NCI-H2107 (cell line): ENCODE measurements around the gene RPGRIP1L.

ENCODE experiments used
- DNase-seq: peaks from one replicate; lab custom pipeline; 2025; lab: John Stamatoyannopoulos, UW

The RPGRIP1L gene

GRCh38 chr16:53651357-53651756 lies 52.3 kb downstream of the RPGRIP1L start:
- DNase-seq, result no peak

GRCh38 chr16:53646506-53646905 lies 57.2 kb downstream of the RPGRIP1L start:
- DNase-seq, result no peak

- no peak for DNase-seq
Observed at GRCh38 chr16:53643474-53643873, 60.2 kb downstream of the RPGRIP1L start.

- DNase-seq, result no peak
Observed at GRCh38 chr16:53642094-53642493, 61.6 kb downstream of the RPGRIP1L start.

GRCh38 chr16:53636978-53637377 lies 66.7 kb downstream of the RPGRIP1L start:
- DNase-seq, result no peak

- DNase-seq, result no peak
Observed at GRCh38 chr16:53632526-53632925, 71.1 kb downstream of the RPGRIP1L start.

GRCh38 chr16:53631236-53632025 lies 72.2 kb downstream of the RPGRIP1L start:
- DNase-seq, result no peak

- DNase-seq, result no peak
Observed at GRCh38 chr16:53629607-53630312, 73.9 kb downstream of the RPGRIP1L start.

GRCh38 chr16:53629151-53629550 lies 74.5 kb downstream of the RPGRIP1L start:
- no peak for DNase-seq

GRCh38 chr16:53626811-53627210 lies 76.8 kb downstream of the RPGRIP1L start:
- DNase-seq, result no peak

- DNase-seq, result no peak
Observed at GRCh38 chr16:53626161-53626560, 77.5 kb downstream of the RPGRIP1L start.

- DNase-seq, result no peak
Observed at GRCh38 chr16:53625221-53625620, 78.4 kb downstream of the RPGRIP1L start.

- DNase-seq, result no peak
Observed at GRCh38 chr16:53622315-53622714, 81.3 kb downstream of the RPGRIP1L start.

GRCh38 chr16:53620476-53620875 lies 83.2 kb downstream of the RPGRIP1L start:
- no peak for DNase-seq

- no peak for DNase-seq
Observed at GRCh38 chr16:53619235-53619634, 84.4 kb downstream of the RPGRIP1L start.

- DNase-seq, result no peak
Observed at GRCh38 chr16:53614346-53614745, 89.3 kb downstream of the RPGRIP1L start.

GRCh38 chr16:53612003-53612402 lies 91.7 kb downstream of the RPGRIP1L start:
- no peak for DNase-seq

- DNase-seq, result no peak
Observed at GRCh38 chr16:53611179-53611696, 92.4 kb downstream of the RPGRIP1L start.

GRCh38 chr16:53609536-53609935 lies 94.1 kb downstream of the RPGRIP1L start:
- DNase-seq, result no peak

GRCh38 chr16:53608094-53608493 lies 95.6 kb downstream of the RPGRIP1L start:
- DNase-seq, result no peak

GRCh38 chr16:53605831-53606400 lies 97.7 kb downstream of the RPGRIP1L start:
- DNase-seq, result no peak

GRCh38 chr16:53605356-53605755 lies 98.3 kb downstream of the RPGRIP1L start:
- DNase-seq, result no peak

- DNase-seq, result no peak
Observed at GRCh38 chr16:53601961-53602360, 101.7 kb downstream of the RPGRIP1L start.
